HG02981 (cell line): ENCODE data around the gene SPAG9.

Source experiments
- ATAC-seq: cut with Tn5 transposase; IDR thresholded peaks from one replicate; pipeline ENCODE4 v1.9.1; 2021; ENCODE audit warnings: mild to moderate bottlenecking, moderate library complexity; ENCODE audit not compliant: unreplicated experiment

SPAG9 gene

DNA sequence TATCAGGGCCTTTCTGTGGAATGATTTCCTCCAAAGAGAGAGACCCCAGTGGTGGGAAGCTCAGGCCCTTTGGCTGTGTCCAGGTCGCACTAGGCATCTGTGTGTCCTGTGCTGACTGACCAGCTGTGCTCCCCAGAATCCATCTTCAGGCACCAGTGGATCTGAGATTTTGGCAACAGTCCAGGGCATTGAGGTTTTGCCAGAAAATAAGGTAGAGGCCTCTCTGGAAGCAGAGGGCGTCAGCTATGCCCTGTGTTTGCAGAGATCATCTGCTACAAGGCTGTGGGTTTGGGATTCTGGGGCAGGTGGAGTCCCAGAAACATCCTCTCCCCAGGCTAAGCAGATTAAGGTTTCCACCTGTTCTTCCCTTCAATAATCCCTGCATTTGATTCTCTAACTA lies 197.1 kb downstream of the SPAG9 start:
- no peak for ATAC-seq

DNA sequence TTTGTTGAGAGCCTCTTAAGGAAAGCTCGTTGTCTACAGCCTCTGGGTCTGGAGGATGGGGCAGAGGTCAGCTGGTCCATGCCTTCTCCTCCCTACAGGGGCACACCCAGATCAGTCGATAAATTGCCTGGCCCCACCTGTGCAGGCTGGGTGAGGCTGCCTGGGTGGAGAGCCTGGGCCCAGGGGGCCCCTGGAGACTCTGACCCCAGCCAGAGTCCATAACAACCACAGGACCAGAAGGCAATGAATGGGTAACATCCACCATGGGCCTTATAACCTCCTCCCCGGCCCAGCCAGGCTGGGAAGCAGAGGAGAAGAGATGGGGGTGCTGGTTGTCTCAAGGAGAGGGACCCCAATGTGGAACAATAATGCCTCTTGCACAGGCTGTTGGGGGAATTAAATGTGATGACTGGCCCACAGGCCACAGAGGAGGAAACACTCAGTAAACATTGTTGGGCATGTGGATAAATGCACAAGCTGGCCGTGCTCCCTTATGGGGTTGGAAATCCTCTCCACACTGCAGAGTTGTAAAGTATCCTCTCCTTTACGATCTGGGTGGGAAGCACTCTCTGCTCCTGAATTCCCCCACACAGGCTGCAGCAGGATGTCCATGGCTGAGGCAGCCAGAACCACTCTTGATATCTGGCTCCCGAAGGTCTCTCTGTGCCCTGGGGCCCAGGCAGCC lies 197.8 kb downstream of the SPAG9 start:
- ATAC-seq, result no peak

DNA sequence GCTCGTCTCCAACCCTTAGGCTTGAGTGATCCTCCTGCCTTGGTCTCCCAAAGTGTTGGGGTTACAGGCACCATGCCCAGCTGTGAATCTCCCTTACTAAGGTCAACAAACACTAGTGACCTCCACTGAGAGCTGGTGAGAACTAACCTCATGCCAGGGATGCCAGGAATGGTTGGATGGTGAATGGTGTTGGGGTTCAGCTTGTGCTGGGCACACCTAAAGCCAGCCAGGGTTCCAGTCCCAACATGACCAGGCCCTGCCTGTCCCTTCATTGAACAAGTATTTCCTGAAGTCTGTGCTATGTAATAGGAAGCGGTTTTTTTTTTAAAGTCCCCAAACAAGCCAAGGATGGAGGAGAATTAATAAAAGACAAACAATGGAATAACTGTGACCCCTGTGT lies 198.6 kb downstream of the SPAG9 start:
- no peak for ATAC-seq

DNA sequence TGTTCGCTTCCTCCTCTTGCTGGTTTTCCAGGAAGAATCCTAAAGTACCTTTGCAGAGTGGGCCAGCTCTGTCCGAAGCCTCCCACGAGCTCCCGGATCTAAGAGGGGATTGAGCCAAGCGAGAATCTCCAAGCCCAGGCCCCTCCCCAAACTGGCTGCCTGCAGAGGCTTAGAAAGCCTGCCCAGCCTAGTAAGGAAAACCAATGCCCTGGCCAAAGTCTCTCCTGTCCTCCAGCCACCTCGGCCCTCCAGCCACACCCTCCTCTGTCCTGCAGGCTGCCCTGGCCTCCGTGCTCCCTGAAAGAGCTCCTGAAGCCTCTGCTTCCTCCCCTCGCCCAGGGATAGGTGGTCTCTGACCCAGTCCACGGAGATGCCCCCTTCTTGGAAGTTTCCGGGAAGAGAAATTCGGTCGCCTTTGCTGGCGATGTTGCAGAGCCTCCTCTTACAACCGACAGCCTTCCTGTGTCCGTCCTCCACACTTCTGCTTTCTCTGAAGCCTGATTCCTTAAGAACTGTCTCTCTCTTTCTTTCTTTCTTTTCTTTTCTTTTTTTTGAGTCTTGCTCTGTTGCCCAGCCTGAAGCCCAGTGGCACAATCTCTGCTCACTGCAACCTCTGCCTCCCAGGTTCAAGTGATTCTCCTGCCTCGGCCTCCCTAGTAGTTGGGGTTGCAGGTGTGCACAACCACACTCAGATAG lies 199.6 kb downstream of the SPAG9 start:
- ATAC-seq, result no peak

DNA sequence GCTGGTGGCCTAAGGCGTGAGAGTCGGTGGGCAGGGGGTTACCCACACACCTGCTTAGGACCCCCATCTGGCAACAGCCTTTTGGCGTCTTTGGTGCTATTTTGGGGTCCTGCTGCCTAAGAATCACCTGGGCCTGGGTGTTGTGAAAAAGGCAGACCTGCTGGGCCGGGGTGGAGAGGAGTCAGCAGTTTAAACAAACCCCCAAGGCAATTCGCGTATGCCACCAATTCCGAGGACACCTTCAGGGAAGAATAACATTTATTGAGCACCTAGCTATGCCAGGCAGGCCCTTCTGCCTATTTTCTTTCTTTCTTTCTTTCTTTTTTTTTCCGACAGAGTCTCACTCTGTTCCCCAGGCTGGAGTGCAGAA lies 200.6 kb downstream of the SPAG9 start:
- no peak for ATAC-seq

DNA sequence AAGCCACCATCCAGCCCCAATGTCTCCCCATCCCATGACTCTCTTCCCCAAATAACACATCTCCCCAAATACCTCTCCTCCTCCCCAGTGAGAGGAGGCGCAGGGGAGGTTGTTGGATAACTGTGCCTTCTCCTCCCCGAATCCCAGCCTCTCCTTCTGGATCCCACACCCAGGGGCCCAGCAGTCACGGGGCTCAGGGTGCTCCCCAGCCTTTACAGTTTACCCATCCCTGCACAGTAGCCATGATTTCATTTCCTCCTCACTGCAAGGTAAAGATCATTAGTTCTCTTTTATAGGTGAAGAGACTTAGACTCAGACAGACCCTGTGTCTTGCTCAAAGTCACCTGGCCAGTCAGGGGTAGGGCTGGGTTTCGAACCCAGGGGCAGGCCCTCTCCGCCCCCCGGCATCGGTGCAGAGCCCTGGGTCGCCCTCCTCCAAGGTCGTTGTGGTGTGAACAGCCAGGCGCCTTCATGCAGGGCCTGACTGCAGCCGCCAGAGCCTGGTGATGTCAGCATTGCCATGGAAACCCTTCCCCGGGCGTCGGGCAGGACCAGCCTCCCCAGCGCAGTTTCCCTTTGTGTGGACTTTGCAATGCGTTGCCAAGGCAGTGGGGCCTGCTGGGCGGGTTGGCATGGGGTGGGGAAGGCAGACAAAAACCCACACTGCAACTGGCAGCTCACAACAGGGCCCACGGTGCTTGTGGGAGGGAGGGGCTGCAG lies 201.2 kb downstream of the SPAG9 start:
- peak; percentile 53 for ATAC-seq

DNA sequence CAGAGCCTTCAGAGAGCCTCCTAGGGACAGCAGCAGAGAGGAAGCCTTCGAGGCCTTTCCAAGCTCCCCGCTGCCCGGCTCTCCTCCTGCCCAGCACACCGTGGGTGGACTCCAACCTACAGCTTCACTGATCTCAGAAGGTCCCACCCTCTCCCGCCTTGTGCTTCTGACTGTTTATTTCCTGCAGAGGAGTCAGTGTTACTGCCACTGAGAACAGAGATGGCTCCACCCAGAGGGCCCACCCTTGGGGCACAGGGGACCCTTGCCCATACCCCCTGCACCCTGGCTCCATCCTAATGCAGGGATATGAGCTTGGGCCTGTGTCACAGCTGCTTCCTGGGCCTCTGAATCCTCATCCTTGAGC lies 201.8 kb downstream of the SPAG9 start:
- no peak for ATAC-seq

DNA sequence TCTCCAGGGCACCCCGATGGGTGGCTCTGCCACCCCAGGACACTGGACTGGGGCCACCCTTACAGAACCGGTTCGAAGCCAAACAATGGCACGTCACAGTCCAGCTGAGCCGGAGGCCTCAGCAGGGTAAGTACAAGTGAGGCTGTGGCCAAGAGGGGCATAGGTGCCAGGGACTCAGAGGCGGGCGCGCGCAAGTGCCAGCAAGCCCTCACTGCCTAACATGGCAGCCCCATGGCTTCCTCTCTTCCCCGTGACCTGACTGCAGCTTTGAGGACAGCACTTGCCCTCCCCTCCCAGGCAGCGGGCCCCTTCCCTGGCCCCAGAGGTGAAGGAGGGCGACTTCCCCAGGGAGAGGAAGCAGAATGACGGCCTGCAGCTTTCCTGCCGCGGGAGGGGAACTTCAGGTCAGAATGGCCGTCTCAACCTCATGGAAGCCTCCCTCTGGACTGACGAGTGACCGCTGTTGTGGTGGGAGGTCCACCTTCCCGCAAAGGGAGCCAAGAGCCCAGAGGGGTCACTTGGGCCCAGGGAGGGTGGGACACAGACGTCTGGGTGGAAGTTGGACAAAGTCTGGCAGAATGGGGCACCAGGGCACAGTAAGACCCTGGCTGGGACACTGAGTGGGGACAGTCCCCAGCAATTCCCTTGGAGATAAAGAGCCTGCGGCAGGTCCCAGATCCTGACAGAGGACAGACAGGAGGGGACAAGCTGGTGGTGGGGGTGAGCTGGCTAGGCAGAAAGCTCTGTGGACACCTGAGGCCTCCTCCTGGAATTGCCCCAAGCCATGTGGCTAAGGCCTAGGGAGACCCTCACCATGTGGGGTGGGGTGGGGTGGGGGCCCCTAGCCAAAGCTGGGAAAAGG lies 202.4 kb downstream of the SPAG9 start:
- no peak for ATAC-seq

DNA sequence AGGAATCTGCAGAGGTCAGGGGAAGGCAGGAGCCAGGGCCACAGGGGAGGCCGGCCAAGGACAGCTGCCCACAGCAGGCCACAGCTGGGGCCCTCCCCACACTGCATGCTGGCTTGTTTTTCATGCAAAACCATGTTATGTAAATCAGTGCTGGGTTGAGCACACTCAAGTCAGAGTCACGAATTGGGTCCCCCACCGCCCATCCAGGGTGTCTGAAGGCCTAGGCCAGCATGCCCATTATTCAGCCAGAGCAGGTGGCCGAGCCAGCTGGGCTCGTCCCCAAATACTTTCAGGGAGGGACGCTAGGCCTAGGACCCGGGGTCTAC lies 203.3 kb downstream of the SPAG9 start:
- ATAC-seq, result no peak

DNA sequence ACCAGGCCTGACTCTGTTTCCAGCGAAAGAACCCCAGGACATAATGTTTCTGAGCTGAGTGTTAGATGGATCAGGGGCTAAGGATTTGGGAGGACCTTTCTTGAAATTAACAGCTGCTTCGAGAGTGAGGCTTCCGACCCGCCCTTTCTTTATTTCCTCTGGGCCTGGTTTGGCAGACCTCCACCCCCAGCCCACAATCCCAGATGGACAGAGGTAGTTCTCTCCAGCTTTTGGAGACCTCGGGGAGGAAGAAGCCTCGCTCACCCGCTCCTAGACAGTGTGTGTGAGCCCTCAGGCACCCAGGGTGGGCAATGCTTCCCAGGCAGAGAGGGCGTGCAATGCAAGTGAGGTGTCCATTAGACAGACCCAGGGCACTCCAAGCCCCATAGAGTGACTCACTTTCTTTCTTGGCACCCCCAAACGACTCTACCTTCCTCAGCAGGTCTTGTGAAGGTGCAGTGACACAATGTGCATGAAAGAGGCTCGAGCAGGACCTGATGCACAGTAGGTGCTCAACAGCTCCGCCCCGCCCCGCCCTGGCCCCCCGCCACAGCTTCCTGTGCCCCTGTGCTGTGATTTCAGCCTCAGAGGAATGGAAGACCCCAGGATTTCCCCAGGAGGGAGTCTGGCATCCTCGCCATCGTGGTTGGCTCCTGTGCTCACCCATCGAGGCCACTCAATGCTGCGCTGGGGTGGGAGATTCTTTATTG lies 203.8 kb downstream of the SPAG9 start:
- no peak for ATAC-seq

DNA sequence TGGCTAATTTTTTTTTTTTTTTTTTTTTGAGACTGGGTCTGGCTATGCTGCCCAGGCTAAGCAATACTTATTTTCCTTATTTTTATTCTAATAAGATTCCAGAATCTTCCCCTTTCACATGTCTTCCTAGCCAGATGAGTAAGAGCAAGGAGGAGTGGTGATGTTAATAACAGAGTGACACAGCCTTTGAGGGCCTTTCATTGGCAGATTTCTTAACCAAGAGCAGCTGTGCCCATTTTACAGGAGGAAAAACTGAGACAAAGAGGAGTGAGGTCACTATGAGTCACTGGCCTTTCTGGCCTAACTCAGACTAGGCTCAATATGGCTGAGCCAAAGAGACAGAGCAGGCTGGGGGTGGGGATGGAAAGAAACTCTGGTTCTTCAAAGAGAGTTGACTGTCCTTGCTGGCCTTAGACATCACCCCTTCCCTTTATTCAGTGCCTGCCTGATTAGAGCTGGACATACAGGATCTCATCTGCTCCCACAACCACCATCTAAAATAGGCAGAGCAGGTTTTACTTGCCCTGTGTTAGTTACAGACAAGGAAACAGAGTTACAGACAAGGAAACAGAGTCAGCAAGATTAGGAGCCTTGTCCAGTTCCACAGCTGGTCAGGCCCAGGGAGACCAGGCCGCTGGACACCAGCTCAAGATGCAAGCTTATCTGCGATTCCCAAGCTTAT lies 204.5 kb downstream of the SPAG9 start:
- ATAC-seq, result no peak

DNA sequence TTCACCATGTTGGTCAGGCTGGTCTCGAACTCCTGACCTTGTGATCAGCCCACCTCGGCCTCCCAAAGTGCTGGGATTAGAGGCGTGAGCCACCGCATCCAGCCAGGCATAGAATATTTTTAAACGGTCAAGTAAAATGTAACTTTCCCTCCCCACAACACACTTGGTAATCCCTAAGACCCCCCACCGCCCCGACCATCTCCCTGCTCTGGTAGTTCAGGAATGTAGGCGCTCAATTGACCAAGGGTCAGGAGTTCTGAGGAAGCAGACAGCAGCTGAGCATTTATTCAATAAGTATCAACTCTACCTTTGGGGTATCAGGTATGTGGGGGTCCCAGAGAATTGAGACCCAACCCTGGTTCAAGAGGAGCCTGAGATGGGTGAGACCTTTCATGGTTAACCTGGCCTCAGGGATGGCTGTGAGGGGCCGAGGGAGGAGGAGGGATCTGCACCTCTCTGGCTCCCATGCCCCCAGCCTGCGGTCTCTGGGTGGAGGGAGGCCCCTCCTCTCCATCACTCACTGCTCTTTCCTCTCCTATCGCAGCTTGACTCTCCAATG lies 206.1 kb downstream of the SPAG9 start:
- ATAC-seq, result no peak

DNA sequence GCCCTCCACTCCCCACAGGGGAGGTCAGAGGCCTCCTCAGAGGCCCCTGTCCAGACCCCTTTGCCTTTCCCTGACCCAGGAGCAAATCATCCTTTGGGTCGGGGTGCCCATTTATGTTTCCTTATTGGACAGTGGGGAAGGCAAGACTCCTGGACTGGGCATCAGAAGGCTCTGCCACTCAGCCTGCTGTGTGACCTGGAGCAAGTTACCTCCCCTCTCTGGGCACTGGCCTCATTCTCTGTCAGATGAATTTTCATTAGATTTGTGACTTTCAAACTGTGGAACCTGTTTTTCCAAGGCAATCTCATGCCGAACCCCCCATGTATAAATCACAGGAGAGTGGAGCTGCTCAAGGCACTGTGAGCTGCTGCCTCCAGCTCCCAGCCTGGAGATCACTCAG lies 207.5 kb downstream of the SPAG9 start:
- no peak for ATAC-seq
